K562 (cell line): Measurements from ENCODE around the gene DNAJC9. TPM values are rescaled to one million over a fixed set of nuclear protein-coding genes. Genes with fewer than 3 reads are reported as not detected.

Experiments
- NCOA4 ChIP-seq: fragments of 450-650 bp; IDR thresholded peaks from 2 replicates; pipeline ENCODE4 v1.6.1; 2018; ENCODE audit warnings: mild to moderate bottlenecking; ENCODE audit not compliant: partially characterized antibody
- POLR2B ChIP-seq: fragments of 450-650 bp; IDR thresholded peaks from 2 replicates; pipeline ENCODE4 v1.6.1; 2018; ENCODE audit warnings: low read depth; ENCODE audit not compliant: partially characterized antibody
- POU5F1 ChIP-seq: fragments of 150-350 bp; IDR thresholded peaks from 2 replicates; pipeline ENCODE4 v1.6.1; 2014; ENCODE audit warnings: borderline replicate concordance, low read length, low read depth, mild to moderate bottlenecking; ENCODE audit not compliant: partially characterized antibody
- RBFOX2 ChIP-seq: fragments of 200-400 bp; formaldehyde crosslinking; IDR thresholded peaks from 2 replicates; pipeline ENCODE4 v1.6.1; 2017; ENCODE audit warnings: low read depth, mild to moderate bottlenecking, low read length, moderate library complexity
- STAT5A ChIP-seq: IDR thresholded peaks from 2 replicates; pipeline ENCODE4 v1.6.1; 2012; ENCODE audit warnings: low read length, inconsistent platforms, borderline replicate concordance
- ZNF232 ChIP-seq: sonication (generic); formaldehyde crosslinking; IDR thresholded peaks from 2 replicates; pipeline ENCODE4 v1.8.0; 2022; ENCODE audit warnings: mild to moderate bottlenecking, missing genetic modification reagents
- ZNF785 ChIP-seq: fragments of 250-450 bp; sonication (Bioruptor Pico); IDR thresholded peaks from 2 replicates; pipeline ENCODE4 v1.4.0; 2020; ENCODE audit warnings: mild to moderate bottlenecking
- polyA plus RNA-seq, 8 experiments: library from polyadenylated mRNA; depleted of rRNA in 4 of 8; stranded (reverse) in 5 of 8; unstranded in 3 of 8; fragments of >200 nt; fragmentation: Nextera tagmentation in 2 of 8; fragmentation: Illumina TruSeq in 1 of 8; extraction: Ambion mirVana in 2 of 8; extraction: Trizol in 1 of 8; gene quantifications; 2 replicates each; pipeline versions ENCODE4 v1.2.1 to v1.2.3, GENCODE V29; 2011 to 2014; ENCODE audit warnings: inconsistent platforms in 1 of 8, missing spikeins in 1 of 8
- total RNA-seq, 7 experiments: library from RNA; depleted of rRNA in 6 of 7; stranded (reverse); fragments of >200 nt in 6 of 7; fragmentation: Illumina TruSeq in 2 of 7; extraction: Trizol in 2 of 7; gene quantifications; 2 replicates each; pipeline versions ENCODE4 v1.2.1 to v1.2.3, GENCODE V29; 2011 to 2021; ENCODE audit warnings: low replicate concordance in 1 of 7
- TF ChIP-seq, protein P1 (sequence below): fragments of 250-450 bp; sonication (Bioruptor Pico); IDR thresholded peaks from 2 replicates; pipeline ENCODE4 v1.8.0; 2021; ENCODE audit warnings: moderate library complexity, mild to moderate bottlenecking, inconsistent platforms
- TF ChIP-seq, protein P2 (sequence below), 2 experiments: fragments of 150-350 bp in 1 of 2; IDR thresholded peaks; 2 replicates each; pipeline ENCODE4 v1.6.1; 2012 to 2016; ENCODE audit warnings: low read depth in 2 of 2, low read length in 2 of 2, mild to moderate bottlenecking in 1 of 2, moderate library complexity in 1 of 2
- TF ChIP-seq, protein P3 (sequence below): fragments of 450-650 bp; formaldehyde crosslinking; IDR thresholded peaks from 2 replicates; pipeline ENCODE4 v1.4.0; 2022; ENCODE audit warnings: missing genetic modification characterization
- TF ChIP-seq, protein P4 (sequence below): fragments of 450-650 bp; IDR thresholded peaks from 2 replicates; pipeline ENCODE4 v1.6.1; 2017; ENCODE audit warnings: antibody characterized with exemption
- TF ChIP-seq, protein P5 (sequence below): fragments of 250-450 bp; sonication (Bioruptor Pico); IDR thresholded peaks from 2 replicates; pipeline ENCODE4 v1.5.0; 2021
- TF ChIP-seq, protein P6 (sequence below): fragments of 450-650 bp; IDR thresholded peaks from 2 replicates; pipeline ENCODE4 v1.7.1; 2018; ENCODE audit warnings: mild to moderate bottlenecking, low read depth; ENCODE audit not compliant: partially characterized antibody
- TF ChIP-seq, protein P7 (sequence below): sonication (generic); formaldehyde crosslinking; IDR thresholded peaks from 2 replicates; pipeline ENCODE4 v1.9.0; 2022; ENCODE audit warnings: mild to moderate bottlenecking, missing genetic modification reagents

DNAJC9 gene
- total and polyA plus RNA-seq, 9 of the 15 experiments (the other 6 are each of a cell fraction or from before 2014, with no cell fraction given), result 66.7 to 133 (median 102) TPM

DNA sequence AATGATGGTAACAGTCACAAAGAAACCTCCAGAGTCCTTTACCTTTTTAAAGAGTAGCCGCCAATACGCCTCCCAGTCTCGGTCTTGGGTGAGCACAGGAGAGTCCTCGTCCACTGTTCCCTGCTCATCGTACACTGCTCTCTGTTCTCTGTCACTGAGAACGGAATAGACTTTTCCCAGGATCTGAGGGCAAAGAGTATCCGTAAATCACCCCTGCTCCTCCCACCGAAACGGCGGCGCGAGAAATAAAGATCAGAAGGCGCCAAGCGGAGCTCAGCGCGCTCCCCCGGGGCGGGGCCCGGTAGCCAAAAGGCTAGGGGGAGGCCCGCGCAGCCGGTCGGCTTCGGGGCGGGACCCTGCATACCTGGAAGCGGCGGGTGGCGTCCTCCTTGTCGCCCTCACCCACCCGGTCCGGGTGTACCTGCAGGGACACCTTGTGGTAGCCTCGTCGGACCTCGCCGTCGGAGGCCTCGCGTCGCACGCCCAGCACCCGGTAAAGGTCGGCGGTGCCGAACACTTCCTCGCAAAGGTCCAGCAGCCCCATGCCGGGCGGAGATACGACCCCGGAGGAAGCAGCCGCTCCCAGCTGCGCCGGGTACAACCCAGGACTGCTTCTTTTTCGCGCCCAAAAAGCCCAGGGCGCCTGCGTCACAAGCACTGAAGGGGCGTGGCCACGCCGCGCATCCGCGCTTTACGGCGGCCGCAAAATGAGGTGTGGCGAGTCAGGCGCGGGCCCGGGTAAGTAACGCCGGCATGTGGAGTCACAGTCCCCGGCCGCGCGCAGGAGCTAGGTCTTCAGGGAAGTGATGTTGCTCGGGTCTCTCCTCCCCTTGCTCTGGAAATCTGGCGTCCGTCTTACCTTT lies at the start of gene DNAJC9 (continued):
- peak; percentile 96 for TF ChIP-seq POLR2B
- TF ChIP-seq, protein P1, sequence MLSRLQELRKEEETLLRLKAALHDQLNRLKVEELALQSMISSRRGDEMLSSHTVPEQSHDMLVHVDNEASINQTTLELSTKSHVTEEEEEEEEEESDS (CRISPR knock-in tag), result no peak
- peak; percentile 89; the same call in 1 of the 2 replicates for TF ChIP-seq ZNF232
- peak; percentile 100 for TF ChIP-seq RBFOX2
- TF ChIP-seq NCOA4, result no peak
- TF ChIP-seq, protein P2, sequence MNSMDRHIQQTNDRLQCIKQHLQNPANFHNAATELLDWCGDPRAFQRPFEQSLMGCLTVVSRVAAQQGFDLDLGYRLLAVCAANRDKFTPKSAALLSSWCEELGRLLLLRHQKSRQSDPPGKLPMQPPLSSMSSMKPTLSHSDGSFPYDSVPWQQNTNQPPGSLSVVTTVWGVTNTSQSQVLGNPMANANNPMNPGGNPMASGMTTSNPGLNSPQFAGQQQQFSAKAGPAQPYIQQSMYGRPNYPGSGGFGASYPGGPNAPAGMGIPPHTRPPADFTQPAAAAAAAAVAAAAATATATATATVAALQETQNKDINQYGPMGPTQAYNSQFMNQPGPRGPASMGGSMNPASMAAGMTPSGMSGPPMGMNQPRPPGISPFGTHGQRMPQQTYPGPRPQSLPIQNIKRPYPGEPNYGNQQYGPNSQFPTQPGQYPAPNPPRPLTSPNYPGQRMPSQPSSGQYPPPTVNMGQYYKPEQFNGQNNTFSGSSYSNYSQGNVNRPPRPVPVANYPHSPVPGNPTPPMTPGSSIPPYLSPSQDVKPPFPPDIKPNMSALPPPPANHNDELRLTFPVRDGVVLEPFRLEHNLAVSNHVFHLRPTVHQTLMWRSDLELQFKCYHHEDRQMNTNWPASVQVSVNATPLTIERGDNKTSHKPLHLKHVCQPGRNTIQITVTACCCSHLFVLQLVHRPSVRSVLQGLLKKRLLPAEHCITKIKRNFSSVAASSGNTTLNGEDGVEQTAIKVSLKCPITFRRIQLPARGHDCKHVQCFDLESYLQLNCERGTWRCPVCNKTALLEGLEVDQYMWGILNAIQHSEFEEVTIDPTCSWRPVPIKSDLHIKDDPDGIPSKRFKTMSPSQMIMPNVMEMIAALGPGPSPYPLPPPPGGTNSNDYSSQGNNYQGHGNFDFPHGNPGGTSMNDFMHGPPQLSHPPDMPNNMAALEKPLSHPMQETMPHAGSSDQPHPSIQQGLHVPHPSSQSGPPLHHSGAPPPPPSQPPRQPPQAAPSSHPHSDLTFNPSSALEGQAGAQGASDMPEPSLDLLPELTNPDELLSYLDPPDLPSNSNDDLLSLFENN (IDR thresholded peaks at IDR 0.05; ENCODE audit: low read depth in 2 of 2, low read length in 2 of 2), result peak in 1 of 2 experiments; percentile 38; a peak in 1 of 4 replicates
- TF ChIP-seq, protein P3, sequence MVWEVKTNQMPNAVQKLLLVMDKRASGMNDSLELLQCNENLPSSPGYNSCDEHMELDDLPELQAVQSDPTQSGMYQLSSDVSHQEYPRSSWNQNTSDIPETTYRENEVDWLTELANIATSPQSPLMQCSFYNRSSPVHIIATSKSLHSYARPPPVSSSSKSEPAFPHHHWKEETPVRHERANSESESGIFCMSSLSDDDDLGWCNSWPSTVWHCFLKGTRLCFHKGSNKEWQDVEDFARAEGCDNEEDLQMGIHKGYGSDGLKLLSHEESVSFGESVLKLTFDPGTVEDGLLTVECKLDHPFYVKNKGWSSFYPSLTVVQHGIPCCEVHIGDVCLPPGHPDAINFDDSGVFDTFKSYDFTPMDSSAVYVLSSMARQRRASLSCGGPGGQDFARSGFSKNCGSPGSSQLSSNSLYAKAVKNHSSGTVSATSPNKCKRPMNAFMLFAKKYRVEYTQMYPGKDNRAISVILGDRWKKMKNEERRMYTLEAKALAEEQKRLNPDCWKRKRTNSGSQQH (CRISPR knock-in tag), result peak; percentile 92
- TF ChIP-seq STAT5A, result peak; percentile 33; the same call in 1 of the 2 replicates
- TF ChIP-seq, protein P4, sequence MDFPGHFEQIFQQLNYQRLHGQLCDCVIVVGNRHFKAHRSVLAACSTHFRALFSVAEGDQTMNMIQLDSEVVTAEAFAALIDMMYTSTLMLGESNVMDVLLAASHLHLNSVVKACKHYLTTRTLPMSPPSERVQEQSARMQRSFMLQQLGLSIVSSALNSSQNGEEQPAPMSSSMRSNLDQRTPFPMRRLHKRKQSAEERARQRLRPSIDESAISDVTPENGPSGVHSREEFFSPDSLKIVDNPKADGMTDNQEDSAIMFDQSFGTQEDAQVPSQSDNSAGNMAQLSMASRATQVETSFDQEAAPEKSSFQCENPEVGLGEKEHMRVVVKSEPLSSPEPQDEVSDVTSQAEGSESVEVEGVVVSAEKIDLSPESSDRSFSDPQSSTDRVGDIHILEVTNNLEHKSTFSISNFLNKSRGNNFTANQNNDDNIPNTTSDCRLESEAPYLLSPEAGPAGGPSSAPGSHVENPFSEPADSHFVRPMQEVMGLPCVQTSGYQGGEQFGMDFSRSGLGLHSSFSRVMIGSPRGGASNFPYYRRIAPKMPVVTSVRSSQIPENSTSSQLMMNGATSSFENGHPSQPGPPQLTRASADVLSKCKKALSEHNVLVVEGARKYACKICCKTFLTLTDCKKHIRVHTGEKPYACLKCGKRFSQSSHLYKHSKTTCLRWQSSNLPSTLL, result no peak
- TF ChIP-seq POU5F1, result no peak
- TF ChIP-seq, protein P5, sequence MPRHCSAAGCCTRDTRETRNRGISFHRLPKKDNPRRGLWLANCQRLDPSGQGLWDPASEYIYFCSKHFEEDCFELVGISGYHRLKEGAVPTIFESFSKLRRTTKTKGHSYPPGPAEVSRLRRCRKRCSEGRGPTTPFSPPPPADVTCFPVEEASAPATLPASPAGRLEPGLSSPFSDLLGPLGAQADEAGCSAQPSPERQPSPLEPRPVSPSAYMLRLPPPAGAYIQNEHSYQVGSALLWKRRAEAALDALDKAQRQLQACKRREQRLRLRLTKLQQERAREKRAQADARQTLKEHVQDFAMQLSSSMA (CRISPR knock-in tag), result no peak; the same call in none of the 2 replicates
- TF ChIP-seq ZNF785, result no peak
- TF ChIP-seq, protein P6, sequence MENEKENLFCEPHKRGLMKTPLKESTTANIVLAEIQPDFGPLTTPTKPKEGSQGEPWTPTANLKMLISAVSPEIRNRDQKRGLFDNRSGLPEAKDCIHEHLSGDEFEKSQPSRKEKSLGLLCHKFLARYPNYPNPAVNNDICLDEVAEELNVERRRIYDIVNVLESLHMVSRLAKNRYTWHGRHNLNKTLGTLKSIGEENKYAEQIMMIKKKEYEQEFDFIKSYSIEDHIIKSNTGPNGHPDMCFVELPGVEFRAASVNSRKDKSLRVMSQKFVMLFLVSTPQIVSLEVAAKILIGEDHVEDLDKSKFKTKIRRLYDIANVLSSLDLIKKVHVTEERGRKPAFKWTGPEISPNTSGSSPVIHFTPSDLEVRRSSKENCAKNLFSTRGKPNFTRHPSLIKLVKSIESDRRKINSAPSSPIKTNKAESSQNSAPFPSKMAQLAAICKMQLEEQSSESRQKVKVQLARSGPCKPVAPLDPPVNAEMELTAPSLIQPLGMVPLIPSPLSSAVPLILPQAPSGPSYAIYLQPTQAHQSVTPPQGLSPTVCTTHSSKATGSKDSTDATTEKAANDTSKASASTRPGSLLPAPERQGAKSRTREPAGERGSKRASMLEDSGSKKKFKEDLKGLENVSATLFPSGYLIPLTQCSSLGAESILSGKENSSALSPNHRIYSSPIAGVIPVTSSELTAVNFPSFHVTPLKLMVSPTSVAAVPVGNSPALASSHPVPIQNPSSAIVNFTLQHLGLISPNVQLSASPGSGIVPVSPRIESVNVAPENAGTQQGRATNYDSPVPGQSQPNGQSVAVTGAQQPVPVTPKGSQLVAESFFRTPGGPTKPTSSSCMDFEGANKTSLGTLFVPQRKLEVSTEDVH, result peak; percentile 94
- TF ChIP-seq, protein P7, sequence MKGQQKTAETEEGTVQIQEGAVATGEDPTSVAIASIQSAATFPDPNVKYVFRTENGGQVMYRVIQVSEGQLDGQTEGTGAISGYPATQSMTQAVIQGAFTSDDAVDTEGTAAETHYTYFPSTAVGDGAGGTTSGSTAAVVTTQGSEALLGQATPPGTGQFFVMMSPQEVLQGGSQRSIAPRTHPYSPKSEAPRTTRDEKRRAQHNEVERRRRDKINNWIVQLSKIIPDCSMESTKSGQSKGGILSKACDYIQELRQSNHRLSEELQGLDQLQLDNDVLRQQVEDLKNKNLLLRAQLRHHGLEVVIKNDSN (CRISPR knock-in tag), result peak; percentile 81
